CD4-positive, alpha-beta T cell treated with Interleukin-4 for 1 hour (primary cell): Measurements from ENCODE around the gene CXorf49.
"Not testable (repeated sequence)": the region's sequence is repeated elsewhere in the genome, so short reads cannot be mapped to it uniquely, and the experiment has no call there.

Experiments
- DNase-seq, 2 donors: peaks; one replicate each; pipeline ENCODE4 v3.0.0-alpha.2; 2020 to 2022

The CXorf49 gene

GRCh38 chrX:71718185-71718584 lies at the start of gene CXorf49:
Gene CXorf49, minus strand, starts transcription at chrX:71718285. Its CDS starts 134 bp downstream, at chrX:71718151.
- not testable (repeated sequence) for DNase-seq

- DNase-seq: not testable (repeated sequence)
Measured at GRCh38 chrX:71767134-71767533, 49.0 kb upstream of the CXorf49 start.

DNA sequence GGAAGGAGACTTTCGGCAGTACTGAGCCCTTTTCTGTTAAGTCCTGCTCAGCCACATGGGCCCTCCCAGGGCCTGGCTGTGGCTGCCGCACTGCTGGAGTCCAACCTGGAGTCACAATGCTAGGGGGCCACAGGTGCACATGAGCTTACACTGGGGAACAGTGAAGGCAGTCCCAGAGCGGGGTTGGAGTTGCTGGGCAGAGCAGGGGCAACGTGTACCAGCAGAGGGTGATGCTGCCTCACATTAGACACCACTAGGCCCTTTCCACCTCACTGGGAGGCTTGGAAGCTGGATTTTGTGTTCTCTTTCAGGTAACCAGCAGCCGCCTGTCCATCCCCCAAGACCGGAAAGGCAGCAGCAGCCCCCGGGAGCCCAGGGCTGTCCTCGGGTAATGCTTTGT lies 47.5 kb upstream of the CXorf49 start:
- DNase-seq: not testable (repeated sequence)

GRCh38 chrX:71764832-71765231 lies 46.7 kb upstream of the CXorf49 start:
- DNase-seq: not testable (repeated sequence)

GRCh38 chrX:71763049-71763448 lies 45.0 kb upstream of the CXorf49 start, which contains the start of gene CXorf49B:
Gene CXorf49B, plus strand, starts transcription at chrX:71763349. Its CDS starts 75 bp downstream, at chrX:71763424.
- DNase-seq: not testable (repeated sequence)

DNA sequence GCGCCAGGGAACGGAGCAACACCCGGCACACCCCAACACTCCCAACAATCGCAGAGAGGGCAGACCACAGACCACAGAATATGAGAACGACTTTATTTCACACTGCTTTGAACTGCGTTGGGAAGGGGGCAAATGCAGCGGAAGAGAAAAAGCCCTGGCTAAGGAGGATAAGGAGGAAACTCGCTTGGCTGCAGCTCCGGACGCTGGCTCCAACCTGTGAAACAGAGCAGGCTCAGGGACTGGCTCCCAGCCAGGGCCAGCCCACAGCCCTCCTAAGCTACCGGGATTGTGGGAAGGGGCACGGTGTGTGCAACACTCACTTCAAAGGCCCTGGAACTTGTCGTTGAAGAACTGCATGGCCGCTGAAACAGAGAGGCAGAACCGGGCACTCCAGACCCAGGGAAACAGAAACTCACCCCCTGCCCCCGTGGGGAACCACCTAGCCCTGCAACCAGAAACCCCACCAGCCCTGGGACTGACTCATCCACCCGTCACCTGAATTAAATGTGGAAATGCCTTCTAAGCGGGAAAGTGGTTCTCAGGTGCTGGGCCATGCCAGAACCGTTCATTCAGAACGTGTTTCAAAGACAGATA lies 42.7 kb upstream of the CXorf49 start:
- not testable (repeated sequence) for DNase-seq

DNA sequence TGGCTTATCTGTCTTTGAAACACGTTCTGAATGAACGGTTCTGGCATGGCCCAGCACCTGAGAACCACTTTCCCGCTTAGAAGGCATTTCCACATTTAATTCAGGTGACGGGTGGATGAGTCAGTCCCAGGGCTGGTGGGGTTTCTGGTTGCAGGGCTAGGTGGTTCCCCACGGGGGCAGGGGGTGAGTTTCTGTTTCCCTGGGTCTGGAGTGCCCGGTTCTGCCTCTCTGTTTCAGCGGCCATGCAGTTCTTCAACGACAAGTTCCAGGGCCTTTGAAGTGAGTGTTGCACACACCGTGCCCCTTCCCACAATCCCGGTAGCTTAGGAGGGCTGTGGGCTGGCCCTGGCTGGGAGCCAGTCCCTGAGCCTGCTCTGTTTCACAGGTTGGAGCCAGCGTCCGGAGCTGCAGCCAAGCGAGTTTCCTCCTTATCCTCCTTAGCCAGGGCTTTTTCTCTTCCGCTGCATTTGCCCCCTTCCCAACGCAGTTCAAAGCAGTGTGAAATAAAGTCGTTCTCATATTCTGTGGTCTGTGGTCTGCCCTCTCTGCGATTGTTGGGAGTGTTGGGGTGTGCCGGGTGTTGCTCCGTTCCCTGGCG lies 2.3 kb upstream of the CXorf49 start:
- not testable (repeated sequence) for DNase-seq

DNA sequence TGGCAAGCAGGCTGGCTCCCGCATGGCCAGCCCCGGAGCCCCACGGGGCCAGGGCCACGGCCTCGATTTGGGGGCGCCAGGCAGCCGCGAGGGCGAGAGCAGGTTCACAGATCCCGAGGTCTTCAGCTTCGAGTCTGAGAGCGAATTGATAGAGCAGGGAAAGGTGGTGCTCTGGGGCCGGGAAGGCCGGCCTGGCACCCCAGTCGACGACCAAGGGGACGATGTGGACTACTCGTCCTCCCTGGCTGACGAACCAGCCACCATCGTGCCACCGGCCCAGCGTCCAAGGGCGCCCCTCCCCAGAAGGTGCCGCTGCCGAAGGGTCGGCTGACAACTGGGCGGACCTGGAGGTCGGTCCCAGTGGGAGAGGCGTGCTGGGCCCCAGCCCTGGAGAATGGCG lies 1.1 kb upstream of the CXorf49 start:
- not testable (repeated sequence) for DNase-seq

DNA sequence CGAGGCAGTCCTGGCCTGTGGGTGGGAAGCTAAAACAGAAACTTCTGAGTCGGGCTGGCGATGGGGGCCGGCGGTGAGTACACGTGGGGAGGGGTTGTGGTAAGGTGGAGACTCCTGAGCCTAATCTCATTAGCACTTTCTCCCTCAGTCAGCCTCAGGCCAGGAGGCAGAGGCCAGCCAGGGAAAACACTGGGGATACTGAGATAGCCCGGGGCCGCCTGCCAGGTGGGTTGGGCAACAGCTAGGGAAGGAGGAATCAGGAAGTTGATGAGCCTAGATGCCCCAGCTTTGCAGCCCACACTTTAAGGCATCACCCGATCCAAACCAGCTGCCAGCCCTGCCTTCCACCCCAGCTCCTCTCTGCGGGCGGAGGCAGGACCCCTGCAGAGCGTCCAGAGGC lies 1.8 kb downstream of the CXorf49 start:
- not testable (repeated sequence) for DNase-seq

DNA sequence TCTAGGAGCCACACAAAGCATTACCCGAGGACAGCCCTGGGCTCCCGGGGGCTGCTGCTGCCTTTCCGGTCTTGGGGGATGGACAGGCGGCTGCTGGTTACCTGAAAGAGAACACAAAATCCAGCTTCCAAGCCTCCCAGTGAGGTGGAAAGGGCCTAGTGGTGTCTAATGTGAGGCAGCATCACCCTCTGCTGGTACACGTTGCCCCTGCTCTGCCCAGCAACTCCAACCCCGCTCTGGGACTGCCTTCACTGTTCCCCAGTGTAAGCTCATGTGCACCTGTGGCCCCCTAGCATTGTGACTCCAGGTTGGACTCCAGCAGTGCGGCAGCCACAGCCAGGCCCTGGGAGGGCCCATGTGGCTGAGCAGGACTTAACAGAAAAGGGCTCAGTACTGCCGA lies 2.5 kb downstream of the CXorf49 start:
- DNase-seq: not testable (repeated sequence)

- not testable (repeated sequence) for DNase-seq
Measured at GRCh38 chrX:71714064-71714463, 4.0 kb downstream of the CXorf49 start.

GRCh38 chrX:71702853-71703252 lies 15.2 kb downstream of the CXorf49 start:
- not testable (repeated sequence) for DNase-seq

GRCh38 chrX:71699023-71699344 lies 19.1 kb downstream of the CXorf49 start:
- DNase-seq: not testable (repeated sequence)

DNA sequence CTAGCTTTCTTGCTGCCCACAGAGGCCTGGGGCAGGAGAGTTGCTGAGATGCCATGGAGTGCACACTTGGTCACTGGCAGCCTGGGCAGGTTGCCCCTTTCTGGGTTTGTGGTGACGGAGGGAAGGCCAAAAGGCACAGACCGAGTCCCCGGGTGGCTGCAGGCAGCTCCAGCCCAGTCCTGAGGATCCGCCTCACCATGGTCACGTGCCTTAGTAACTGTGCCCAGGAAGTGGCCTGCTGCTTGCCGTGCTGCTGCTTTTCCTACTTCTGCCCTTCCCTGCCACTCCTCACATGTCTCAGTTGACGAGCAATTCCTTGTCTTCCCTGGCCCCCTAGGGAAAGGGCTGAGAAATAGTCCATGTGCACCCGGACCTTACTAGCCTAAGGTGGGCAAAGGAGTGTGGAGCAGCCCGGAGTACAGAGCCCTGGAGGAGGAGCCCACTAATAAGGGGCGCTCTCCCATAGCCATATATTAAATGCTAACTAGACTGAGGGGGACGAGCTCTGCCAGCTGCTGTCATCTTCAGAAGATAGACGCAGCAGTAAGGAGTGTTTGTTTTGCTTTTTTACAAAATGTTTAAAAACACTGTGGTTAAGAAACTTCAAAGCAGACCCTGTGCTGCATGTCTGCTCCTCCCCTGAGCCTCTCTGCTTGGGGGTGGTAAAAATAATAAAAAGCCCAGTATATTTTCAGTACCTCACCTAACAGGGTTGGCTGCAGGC lies 19.6 kb downstream of the CXorf49 start:
- not testable (repeated sequence) for DNase-seq

DNA sequence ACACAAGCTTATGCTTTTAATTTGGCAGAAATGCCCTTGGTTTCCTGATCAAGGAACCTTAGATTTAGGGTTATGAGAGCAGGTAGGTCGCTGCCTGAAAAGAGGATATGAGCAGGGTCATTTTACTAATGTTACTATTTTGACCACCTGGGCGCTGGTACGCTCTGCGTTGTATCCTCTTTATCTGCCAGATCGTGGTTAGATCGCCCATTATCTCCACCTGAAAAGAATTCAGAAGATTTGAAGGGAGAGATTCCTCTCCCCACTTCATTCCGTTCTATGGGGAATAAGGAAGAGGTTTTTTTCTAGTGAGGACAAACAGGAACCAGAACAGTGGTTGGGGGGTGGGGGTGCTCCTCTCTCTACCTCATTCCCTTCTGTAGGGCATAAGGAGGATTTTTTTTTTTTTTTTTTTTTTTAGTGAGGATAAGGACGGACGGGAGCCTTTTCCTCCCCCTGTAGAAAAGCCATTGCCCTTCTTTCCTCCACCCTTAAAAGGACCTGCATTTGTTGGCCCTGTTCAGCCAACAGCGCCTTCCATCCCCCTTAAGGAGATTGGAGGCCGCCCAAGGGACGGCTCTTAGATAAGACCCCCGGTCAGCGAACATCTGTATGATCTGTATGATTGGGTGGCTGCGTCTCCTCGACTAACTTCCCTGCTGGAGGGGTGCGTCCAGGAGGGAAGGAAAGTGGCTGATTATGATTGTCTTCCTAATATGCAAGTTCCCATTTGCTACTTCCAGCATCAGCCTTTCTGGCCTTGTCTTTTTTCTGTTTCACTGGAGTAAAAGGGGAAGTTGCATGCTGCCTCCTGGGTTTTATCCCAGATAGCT lies 20.4 kb downstream of the CXorf49 start:
- DNase-seq: not testable (repeated sequence)

GRCh38 chrX:71696641-71697465 lies 21.2 kb downstream of the CXorf49 start:
- DNase-seq: not testable (repeated sequence)

- no peak for DNase-seq
Measured at GRCh38 chrX:71679575-71680207, 38.4 kb downstream of the CXorf49 start.

- not testable (repeated sequence) for DNase-seq
Measured at GRCh38 chrX:71677195-71677594, 40.9 kb downstream of the CXorf49 start.

GRCh38 chrX:71676068-71676795 lies 41.9 kb downstream of the CXorf49 start:
- DNase-seq: not testable (repeated sequence)

DNA sequence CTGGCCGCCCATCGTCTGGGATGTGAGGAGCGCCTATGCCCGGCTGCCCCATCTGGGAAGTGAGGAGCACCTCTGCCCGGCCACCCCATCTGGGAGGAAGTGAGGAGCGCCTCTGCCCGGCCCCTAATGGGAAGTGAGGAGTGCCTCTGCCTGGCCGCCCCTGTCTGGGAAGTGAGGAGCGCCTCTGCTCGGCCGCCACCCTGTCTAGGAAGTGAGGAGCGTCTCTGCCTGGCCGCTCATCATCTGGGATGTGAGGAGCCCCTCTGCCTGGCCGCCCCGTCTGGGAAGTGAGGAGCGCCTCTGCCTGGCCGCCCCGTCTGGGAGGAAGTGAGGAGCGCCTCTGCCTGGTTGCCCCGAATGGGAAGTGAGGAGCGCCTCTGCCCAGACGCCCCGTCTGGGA lies 42.4 kb downstream of the CXorf49 start:
- DNase-seq: not testable (repeated sequence)

DNA sequence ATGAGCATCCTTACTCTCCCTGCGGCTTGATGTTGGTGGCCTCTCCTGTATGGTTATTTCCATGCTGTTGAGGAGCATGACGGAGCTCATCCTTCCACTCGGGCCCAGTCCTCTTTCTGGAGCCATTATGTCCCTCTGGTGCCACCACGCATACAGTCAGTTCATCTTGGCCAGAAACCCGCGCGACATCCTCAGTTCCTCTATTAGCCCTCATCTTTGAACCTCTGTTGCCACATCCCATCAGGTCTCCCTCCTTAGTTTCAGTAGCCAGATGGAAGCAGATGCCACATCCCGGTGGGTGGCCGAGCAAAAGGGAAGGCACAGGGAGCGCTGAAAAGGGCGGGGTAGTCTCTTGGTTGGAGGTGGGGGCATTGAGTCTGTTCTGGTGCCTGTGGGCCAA lies 46.1 kb downstream of the CXorf49 start:
- DNase-seq: no peak
